H7 (cell line): ENCODE results near the gene RAB25. TPM values are rescaled to one million over a fixed set of nuclear protein-coding genes. Genes with fewer than 3 reads are reported as not detected.

ENCODE experiments used
- DNase-seq: peaks from one replicate; pipeline ENCODE4 v3.0.0; 2012
- H3K27me3 ChIP-seq: 2 replicates; pipeline ENCODE4 v1.6.0; 2011; ENCODE audit warnings: mild to moderate bottlenecking, low read length; ENCODE audit not compliant: control insufficient read depth, insufficient read depth
- H3K36me3 ChIP-seq: replicated peaks from 2 replicates; pipeline ENCODE4 v1.5.1; 2011; ENCODE audit warnings: low read length; ENCODE audit not compliant: control insufficient read depth, insufficient read depth
- H3K4me3 ChIP-seq: 2 replicates; pipeline ENCODE4 v1.5.1; 2011; ENCODE audit warnings: low read depth, mild to moderate bottlenecking, control low read depth, low read length, moderate library complexity; ENCODE audit not compliant: insufficient read depth
- total RNA-seq: library from RNA; depleted of rRNA; stranded (reverse); fragments of >200 nt; shearing (Covaris generic); gene quantifications from 2 replicates; pipeline ENCODE4 v1.2.3, GENCODE V29; 2014

Gene RAB25
- total RNA-seq, 1 experiment from 2014 or later = 18.3 TPM

GRCh38 chr1:156080241-156080862, 19.4 kb downstream of the RAB25 start:
- Histone ChIP-seq H3K36me3 (peaks cover 9% of the 10 kb centered on the region), H3K27me3 (no peaks in the 10 kb centered on the region), H3K4me3 (peak overlapping the region; percentile 96)
- peak; percentile 79 for DNase-seq

- Histone ChIP-seq H3K36me3 (peaks cover 6% of the 10 kb centered on the region), H3K4me3 (peak overlapping the region; percentile 96), H3K27me3 (no peaks in the 10 kb centered on the region)
- DNase-seq = peak; percentile 69
These were observed 19.9 kb downstream of the RAB25 start for GRCh38 chr1:156080863-156081179.

- Histone ChIP-seq H3K4me3 (peak overlapping the region; percentile 96), H3K36me3 (peaks cover 4% of the 10 kb centered on the region), H3K27me3 (no peaks in the 10 kb centered on the region)
- peak; percentile 76 for DNase-seq
These were observed 20.4 kb downstream of the RAB25 start for GRCh38 chr1:156081180-156081916.

- H3K36me3 ChIP-seq = peaks cover 3% of the 10 kb centered on the region; the same call in 1 of the 2 replicates
- peak; percentile 90 for DNase-seq
- no peaks in the 10 kb centered on the region for H3K27me3 ChIP-seq
- peak overlapping the region; percentile 96 for H3K4me3 ChIP-seq
These were observed 21.0 kb downstream of the RAB25 start for GRCh38 chr1:156081917-156082308.

- Histone ChIP-seq H3K27me3 (no peaks in the 10 kb centered on the region), H3K36me3 (0 out of 2 replicates have a peak, but pooled peaks cover 3% of the 10 kb centered on the region), H3K4me3 (peak within 1 kb of the TSS; percentile 96)
- peak; percentile 97 for DNase-seq
These were observed 21.5 kb downstream of the RAB25 start, which contains the start of gene MEX3A for GRCh38 chr1:156082309-156083091. Gene MEX3A, minus strand, starts transcription at chr1:156082465. Its CDS starts 467 bp downstream, at chr1:156081998.

- DNase-seq = peak; percentile 43
- peak overlapping the region; percentile 96 for H3K4me3 ChIP-seq
- H3K27me3 ChIP-seq = no peaks in the 10 kb centered on the region
- 0 out of 2 replicates have a peak, but pooled peaks cover 3% of the 10 kb centered on the region for H3K36me3 ChIP-seq
These were observed 23.1 kb downstream of the RAB25 start for GRCh38 chr1:156083800-156084790.

GRCh38 chr1:156086256-156086662, 25.3 kb downstream of the RAB25 start:
- H3K27me3 ChIP-seq = no peaks in the 10 kb centered on the region
- no peak overlapping the region for H3K4me3 ChIP-seq
- H3K36me3 ChIP-seq = no peaks in the 10 kb centered on the region
- DNase-seq = peak; percentile 17

- DNase-seq = peak; percentile 49
- H3K36me3 ChIP-seq = no peaks in the 10 kb centered on the region; the same call in 1 of the 2 replicates
- H3K4me3 ChIP-seq = no peak overlapping the region
- no peaks in the 10 kb centered on the region for H3K27me3 ChIP-seq
These were observed 28.7 kb downstream of the RAB25 start for GRCh38 chr1:156089704-156090103.

GRCh38 chr1:156090138-156090839, 29.3 kb downstream of the RAB25 start:
- peak; percentile 32 for DNase-seq
- no peaks in the 10 kb centered on the region for H3K27me3 ChIP-seq
- no peak overlapping the region for H3K4me3 ChIP-seq

GRCh38 chr1:156090840-156091188, 29.9 kb downstream of the RAB25 start:
- DNase-seq = peak; percentile 90
- Histone ChIP-seq H3K27me3 (no peaks in the 10 kb centered on the region), H3K4me3 (no peak overlapping the region), H3K36me3 (no peaks in the 10 kb centered on the region; the same call in 1 of the 2 replicates)

More at GRCh38 chr1:156090138-156090839, 29.3 kb downstream of the RAB25 start:
- no peaks in the 10 kb centered on the region; the same call in 1 of the 2 replicates for H3K36me3 ChIP-seq

GRCh38 chr1:156091610-156092009, 30.6 kb downstream of the RAB25 start:
- Histone ChIP-seq H3K36me3 (no peaks in the 10 kb centered on the region; the same call in 1 of the 2 replicates), H3K27me3 (no peaks in the 10 kb centered on the region), H3K4me3 (no peak overlapping the region)
- no peak for DNase-seq

GRCh38 chr1:156095906-156096508, 35.0 kb downstream of the RAB25 start:
- no peaks in the 10 kb centered on the region for H3K27me3 ChIP-seq
- no peaks in the 10 kb centered on the region; the same call in 1 of the 2 replicates for H3K36me3 ChIP-seq
- H3K4me3 ChIP-seq = no peak overlapping the region
- DNase-seq = no peak
